GM21576 (cell line): ENCODE measurements around the gene NKAIN4.

ENCODE experiments used
- ATAC-seq: cut with Tn5 transposase; IDR thresholded peaks from one replicate; pipeline ENCODE4 v1.9.1; 2021; ENCODE audit warnings: mild to moderate bottlenecking, moderate library complexity; ENCODE audit not compliant: unreplicated experiment

NKAIN4 gene

GRCh38 chr20:63198606-63199005, 55.7 kb downstream of the NKAIN4 start:
- no peak for ATAC-seq

- no peak for ATAC-seq
Measured at GRCh38 chr20:63196768-63197470, 57.3 kb downstream of the NKAIN4 start.

- no peak for ATAC-seq
Measured at GRCh38 chr20:63194797-63195173, 59.5 kb downstream of the NKAIN4 start.

GRCh38 chr20:63194007-63194796, 60.1 kb downstream of the NKAIN4 start:
- no peak for ATAC-seq

- no peak for ATAC-seq
Measured at GRCh38 chr20:63192721-63193120, 61.5 kb downstream of the NKAIN4 start.

- no peak for ATAC-seq
Measured at GRCh38 chr20:63191400-63191799, 62.9 kb downstream of the NKAIN4 start.

- ATAC-seq = no peak
Measured at GRCh38 chr20:63190828-63191227, 63.4 kb downstream of the NKAIN4 start.
